GM10248 (cell line): Measurements from ENCODE around the gene PPP2R2C.
A peak's percentile ranks its signal among the peaks of the same experiment; 100 is the strongest.

Source experiments
- CTCF ChIA-PET: fragments of 300-600 bp; sonication (Branson Sonifier 250); formaldehyde crosslinking; extraction: SDS; loops from one replicate; lab custom pipeline; 2021; ENCODE audit warnings: antibody characterized with exemption; lab: Yijun Ruan, JAX
- POLR2A ChIA-PET: fragments of 350-650 bp; sonication (Branson Sonifier 250); formaldehyde crosslinking; extraction: SDS; loops from one replicate; lab custom pipeline; 2020; ENCODE audit warnings: antibody characterized with exemption; lab: Yijun Ruan, JAX
- DNase-seq: peaks from one replicate; pipeline ENCODE4 v3.0.0; 2012; ENCODE audit errors: extremely low spot score
- CTCF ChIP-seq: IDR thresholded peaks from 2 replicates; pipeline ENCODE4 v1.5.1; 2012; ENCODE audit warnings: mild to moderate bottlenecking, low read depth; ENCODE audit errors: extremely low read depth, missing control alignments, control extremely low read depth

PPP2R2C gene

GRCh38 chr4:6280365-6280996, 191.9 kb downstream of the PPP2R2C start:
- ChIA-PET POLR2A (no interaction called here), CTCF (interaction anchor here (1.1 to 2.2 kb wide), 5 partner anchors 9 to 47 kb away, joined by 3 to 6 read pairs (median 3); no protein-coding TSS in a partner anchor)
- no peak for DNase-seq
- TF ChIP-seq CTCF, result no peak

DNA sequence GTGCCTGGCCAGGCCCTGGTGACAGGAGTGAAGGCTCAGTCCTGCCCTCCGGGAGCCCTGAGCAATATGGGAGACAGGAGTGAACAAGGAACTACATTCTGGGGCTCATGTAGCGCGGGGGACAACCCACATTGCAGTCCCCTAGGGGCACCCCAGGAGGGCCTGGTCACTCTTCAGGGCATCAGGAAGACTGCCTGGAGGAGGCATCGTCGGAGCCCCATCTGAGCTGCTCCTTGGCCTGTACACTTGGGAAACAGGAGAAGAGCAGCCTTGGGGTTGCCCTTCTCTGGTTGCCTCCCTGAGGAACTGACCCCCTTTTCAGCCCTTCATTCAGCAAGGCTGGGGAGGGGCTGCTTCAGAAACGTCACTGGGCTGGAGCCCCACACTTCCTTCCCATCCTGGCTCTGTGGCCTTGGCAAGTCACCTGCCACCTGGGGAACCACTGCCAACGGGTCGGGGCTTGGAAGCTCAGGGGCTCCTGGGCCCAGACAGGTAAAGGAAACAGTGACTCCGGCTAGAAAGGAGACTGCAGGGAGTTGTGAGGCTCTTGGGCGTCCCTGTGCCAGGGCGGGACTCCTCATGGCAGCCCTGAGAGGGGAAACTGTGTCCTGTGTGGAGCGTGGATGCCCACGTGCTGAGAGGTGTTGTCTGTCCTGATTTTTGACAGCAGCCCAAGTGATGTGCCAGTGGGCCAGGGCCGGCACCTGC, 192.7 kb downstream of the PPP2R2C start:
- no peak for TF ChIP-seq CTCF
- DNase-seq, result no peak
- CTCF ChIA-PET, result interaction anchor here (1.0 to 2.9 kb wide), 9 partner anchors 10 to 282 kb away, joined by 3 to 21 read pairs (median 5); no protein-coding TSS in a partner anchor
- POLR2A ChIA-PET, result no interaction called here

DNA sequence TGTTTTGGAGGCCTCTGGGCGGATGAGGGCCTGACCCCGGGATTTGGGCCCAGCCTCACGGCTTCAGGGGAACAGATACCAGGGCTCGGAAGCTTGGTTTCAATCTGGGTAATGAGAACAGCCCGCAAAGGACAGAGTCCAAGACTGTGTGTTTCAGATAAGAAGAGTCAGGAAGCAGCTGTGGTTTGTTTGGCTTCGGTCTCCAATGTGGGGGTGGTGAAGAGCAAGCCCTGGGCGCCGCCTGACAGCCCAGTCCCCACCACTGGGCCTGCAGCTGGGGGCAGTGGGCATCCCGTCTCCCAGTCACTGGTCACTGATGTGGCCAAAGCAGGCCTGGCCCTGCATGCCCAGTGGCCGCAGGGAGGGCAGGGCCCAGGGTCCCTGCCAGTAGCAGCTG, 193.6 kb downstream of the PPP2R2C start:
- peak; percentile 74 for DNase-seq
- no peak for TF ChIP-seq CTCF
- ChIA-PET POLR2A (no interaction called here), CTCF (interaction anchor here (1.0 to 2.9 kb wide), 9 partner anchors 9 to 282 kb away, joined by 3 to 21 read pairs (median 5); partner anchors contain the start of gene WFS1)

- no peak for TF ChIP-seq CTCF
- CTCF ChIA-PET, result interaction anchor here (0.9 to 2.9 kb wide), 9 partner anchors 9 to 281 kb away, joined by 3 to 21 read pairs (median 4); partner anchors contain the start of gene WFS1
- DNase-seq, result no peak
- POLR2A ChIA-PET, result no interaction called here
These were observed 194.2 kb downstream of the PPP2R2C start for GRCh38 chr4:6277935-6278800.

DNA sequence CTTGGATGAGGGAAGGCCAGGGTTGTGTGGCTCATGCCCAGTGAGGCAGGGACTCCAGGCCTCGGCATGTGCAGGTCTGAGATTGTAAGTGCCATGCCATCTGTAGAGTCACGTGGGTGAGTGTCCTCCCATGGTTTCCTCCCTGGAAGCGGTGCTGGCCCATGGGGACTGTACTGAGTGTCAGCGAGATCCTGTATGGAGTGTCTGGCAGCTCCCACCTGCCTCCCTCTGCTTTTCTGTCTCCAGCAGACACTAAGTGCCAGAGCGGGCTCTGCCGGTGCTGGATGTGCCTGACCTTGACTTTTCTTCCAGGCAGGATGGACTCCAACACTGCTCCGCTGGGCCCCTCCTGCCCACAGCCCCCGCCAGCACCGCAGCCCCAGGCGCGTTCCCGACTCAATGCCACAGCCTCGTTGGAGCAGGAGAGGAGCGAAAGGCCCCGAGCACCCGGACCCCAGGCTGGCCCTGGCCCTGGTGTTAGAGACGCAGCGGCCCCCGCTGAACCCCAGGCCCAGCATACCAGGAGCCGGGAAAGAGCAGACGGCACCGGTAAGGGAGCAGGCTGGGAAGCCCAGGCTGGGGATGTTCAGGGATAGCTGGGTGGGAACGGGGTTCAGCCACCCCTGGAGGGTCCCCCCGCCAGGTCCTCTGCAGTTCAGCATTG, 195.1 kb downstream of the PPP2R2C start:
- CTCF ChIA-PET, result interaction anchor here (0.9 to 2.9 kb wide), 5 partner anchors 8 to 54 kb away, joined by 3 to 21 read pairs (median 4); partner anchors contain the start of gene WFS1
- POLR2A ChIA-PET, result no interaction called here
- no peak for TF ChIP-seq CTCF
- DNase-seq, result no peak
